ENCODE data around the gene TPD52L2. TPM values are rescaled to one million over a fixed set of nuclear protein-coding genes. Genes with fewer than 3 reads are reported as not detected.
"Not testable (repeated sequence)": the region's sequence is repeated elsewhere in the genome, so short reads cannot be mapped to it uniquely, and the experiment has no call there.

TPD52L2 gene
- total RNA-seq, 4 donors from 2014 or later = 102 to 131 (median 113) TPM

GRCh38 chr20:63919130-63919529 lies 54.1 kb downstream of the TPD52L2 start:
- ATAC-seq (ENCODE audit: low FRiP score) (no peak), DNase-seq (ENCODE audit: low spot score) (no peak)
- TF ChIP-seq CTCF (IDR thresholded peaks at IDR 0.05) = no peak

GRCh38 chr20:63920226-63920625 lies 55.2 kb downstream of the TPD52L2 start:
- DNase-seq (ENCODE audit: low spot score) (no peak), ATAC-seq (ENCODE audit: low FRiP score) (no peak)
- TF ChIP-seq CTCF (IDR thresholded peaks at IDR 0.05) = no peak

- DNase-seq (ENCODE audit: low spot score) (no peak), ATAC-seq (ENCODE audit: low FRiP score) (no peak)
- no peak for TF ChIP-seq CTCF (IDR thresholded peaks at IDR 0.05)
Measured at GRCh38 chr20:63923651-63924050, 58.6 kb downstream of the TPD52L2 start.

- ATAC-seq (ENCODE audit: low FRiP score) (no peak), DNase-seq (ENCODE audit: low spot score) (no peak)
- no peak for TF ChIP-seq CTCF (IDR thresholded peaks at IDR 0.05)
Measured at GRCh38 chr20:63924241-63924640, 59.2 kb downstream of the TPD52L2 start.

GRCh38 chr20:63926298-63926697 lies 61.2 kb downstream of the TPD52L2 start:
- ATAC-seq (ENCODE audit: low FRiP score) (no peak), DNase-seq (ENCODE audit: low spot score) (no peak)
- TF ChIP-seq CTCF (IDR thresholded peaks at IDR 0.05) = no peak

GRCh38 chr20:63929071-63929470 lies 64.0 kb downstream of the TPD52L2 start:
- TF ChIP-seq CTCF (IDR thresholded peaks at IDR 0.05) = no peak
- DNase-seq (ENCODE audit: low spot score) (no peak), ATAC-seq (ENCODE audit: low FRiP score) (no peak)

- not testable (repeated sequence) for ATAC-seq (ENCODE audit: low FRiP score); DNase-seq (ENCODE audit: low spot score)
Measured at GRCh38 chr20:63929473-63929883, 64.4 kb downstream of the TPD52L2 start.
